GM10248 (cell line): ENCODE results near the gene TTC8.

Experiments
- CTCF ChIA-PET: fragments of 300-600 bp; sonication (Branson Sonifier 250); formaldehyde crosslinking; extraction: SDS; loops from one replicate; lab custom pipeline; 2021; ENCODE audit warnings: antibody characterized with exemption; lab: Yijun Ruan, JAX
- POLR2A ChIA-PET: fragments of 350-650 bp; sonication (Branson Sonifier 250); formaldehyde crosslinking; extraction: SDS; loops from one replicate; lab custom pipeline; 2020; ENCODE audit warnings: antibody characterized with exemption; lab: Yijun Ruan, JAX
- DNase-seq: peaks from one replicate; pipeline ENCODE4 v3.0.0; 2012; ENCODE audit errors: extremely low spot score
- TF ChIP-seq, protein P1 (sequence below): IDR thresholded peaks from 2 replicates; pipeline ENCODE4 v1.5.1; 2012; ENCODE audit warnings: mild to moderate bottlenecking, low read depth; ENCODE audit errors: extremely low read depth, missing control alignments, control extremely low read depth

The TTC8 gene

DNA sequence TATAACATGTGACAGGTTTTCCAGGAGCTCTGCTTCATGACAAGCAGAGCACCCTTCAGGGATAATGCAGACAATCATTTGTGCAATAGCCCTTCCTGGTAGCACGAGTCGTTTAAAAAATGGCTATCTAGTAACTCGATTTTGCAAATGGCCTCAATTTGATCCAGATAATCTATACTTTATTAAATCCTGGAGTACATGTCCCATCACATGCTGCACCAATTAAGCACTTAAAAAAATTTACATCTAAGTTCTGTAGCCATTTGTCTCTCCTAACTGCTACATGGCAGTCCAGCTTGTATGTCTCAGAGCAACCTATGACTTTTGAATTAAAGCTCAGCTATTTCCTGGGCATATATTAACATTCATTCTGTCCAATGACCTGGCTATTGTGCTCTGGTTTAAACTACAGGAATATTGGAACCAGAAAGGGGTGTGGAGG is 79.8 kb downstream of the TTC8 start:
- no peak for DNase-seq
- ChIA-PET POLR2A (no interaction called here), CTCF (interaction anchor here (1.6 kb wide), 1 partner anchor 15 kb away, joined by 4 read pairs; no protein-coding TSS in a partner anchor)
- TF ChIP-seq, protein P1, sequence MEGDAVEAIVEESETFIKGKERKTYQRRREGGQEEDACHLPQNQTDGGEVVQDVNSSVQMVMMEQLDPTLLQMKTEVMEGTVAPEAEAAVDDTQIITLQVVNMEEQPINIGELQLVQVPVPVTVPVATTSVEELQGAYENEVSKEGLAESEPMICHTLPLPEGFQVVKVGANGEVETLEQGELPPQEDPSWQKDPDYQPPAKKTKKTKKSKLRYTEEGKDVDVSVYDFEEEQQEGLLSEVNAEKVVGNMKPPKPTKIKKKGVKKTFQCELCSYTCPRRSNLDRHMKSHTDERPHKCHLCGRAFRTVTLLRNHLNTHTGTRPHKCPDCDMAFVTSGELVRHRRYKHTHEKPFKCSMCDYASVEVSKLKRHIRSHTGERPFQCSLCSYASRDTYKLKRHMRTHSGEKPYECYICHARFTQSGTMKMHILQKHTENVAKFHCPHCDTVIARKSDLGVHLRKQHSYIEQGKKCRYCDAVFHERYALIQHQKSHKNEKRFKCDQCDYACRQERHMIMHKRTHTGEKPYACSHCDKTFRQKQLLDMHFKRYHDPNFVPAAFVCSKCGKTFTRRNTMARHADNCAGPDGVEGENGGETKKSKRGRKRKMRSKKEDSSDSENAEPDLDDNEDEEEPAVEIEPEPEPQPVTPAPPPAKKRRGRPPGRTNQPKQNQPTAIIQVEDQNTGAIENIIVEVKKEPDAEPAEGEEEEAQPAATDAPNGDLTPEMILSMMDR, result no peak

DNA sequence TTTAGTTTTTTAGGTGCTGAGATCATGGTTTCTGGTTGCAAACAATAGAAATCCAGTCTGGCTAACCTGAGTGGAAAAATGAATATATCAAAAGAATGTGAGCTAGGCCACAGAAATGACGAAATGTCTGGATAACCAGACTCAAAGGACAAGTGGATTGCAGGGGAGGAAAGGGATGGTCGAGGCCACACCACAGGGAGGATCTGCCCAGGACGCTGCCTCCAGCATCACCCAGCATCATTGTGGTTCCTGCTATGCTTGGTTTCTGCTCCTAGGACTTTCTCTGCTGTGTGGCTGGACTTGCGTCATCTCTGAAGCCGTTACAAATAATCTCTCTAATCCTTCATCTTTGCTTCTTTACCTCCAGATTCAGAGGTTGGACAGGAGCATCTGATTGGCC is 80.4 kb downstream of the TTC8 start:
- ChIA-PET POLR2A (no interaction called here), CTCF (interaction anchor here (1.6 kb wide), 1 partner anchor 15 kb away, joined by 4 read pairs; no protein-coding TSS in a partner anchor)
- no peak for DNase-seq
- TF ChIP-seq, protein P1, result no peak

DNA sequence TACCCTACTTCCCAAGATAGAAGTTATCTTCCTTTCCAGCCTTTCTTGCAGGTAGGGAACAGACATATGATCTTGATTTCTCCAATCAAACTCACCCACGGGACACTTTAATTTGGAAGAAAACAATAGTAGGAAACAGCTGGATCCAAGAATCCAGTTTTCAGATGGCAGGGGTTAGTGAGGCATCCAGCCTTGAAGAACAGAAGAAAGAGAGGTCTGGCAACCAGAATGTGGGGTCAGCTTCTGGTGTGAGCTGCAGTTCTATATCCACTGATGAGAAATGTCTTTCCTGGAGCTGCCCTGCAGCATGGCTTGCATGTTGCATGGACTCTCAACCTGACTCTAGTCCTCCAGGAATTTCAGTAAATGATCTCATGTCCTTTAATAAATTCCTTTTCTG is 83.8 kb downstream of the TTC8 start:
- DNase-seq, result no peak
- ChIA-PET CTCF (interaction anchor here (2.2 kb wide), 1 partner anchor 9 kb away, joined by 7 read pairs; no protein-coding TSS in a partner anchor), POLR2A (no interaction called here)
- TF ChIP-seq, protein P1, result no peak

DNA sequence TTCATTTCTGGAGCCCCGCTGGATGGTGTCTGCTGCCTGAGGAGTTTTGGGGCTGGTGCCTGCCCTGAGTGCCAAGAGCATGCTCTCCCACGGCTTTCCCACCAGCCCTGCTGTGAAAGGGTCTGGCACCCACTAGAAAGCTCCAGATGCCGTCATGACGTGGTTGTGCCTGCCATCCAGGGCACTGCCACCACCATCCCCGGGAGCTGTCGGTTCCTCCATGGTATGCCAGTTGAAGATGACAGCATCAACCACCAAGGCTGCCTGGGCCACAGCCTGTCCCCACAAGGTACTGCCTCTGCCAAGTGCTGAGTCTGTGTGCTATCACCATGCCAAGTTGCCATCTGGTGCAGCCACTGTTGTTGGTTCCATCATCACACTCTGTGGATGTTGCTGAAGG is 85.9 kb downstream of the TTC8 start:
- TF ChIP-seq, protein P1, result no peak
- no peak for DNase-seq
- POLR2A ChIA-PET, result no interaction called here
- CTCF ChIA-PET, result no interaction called here

DNA sequence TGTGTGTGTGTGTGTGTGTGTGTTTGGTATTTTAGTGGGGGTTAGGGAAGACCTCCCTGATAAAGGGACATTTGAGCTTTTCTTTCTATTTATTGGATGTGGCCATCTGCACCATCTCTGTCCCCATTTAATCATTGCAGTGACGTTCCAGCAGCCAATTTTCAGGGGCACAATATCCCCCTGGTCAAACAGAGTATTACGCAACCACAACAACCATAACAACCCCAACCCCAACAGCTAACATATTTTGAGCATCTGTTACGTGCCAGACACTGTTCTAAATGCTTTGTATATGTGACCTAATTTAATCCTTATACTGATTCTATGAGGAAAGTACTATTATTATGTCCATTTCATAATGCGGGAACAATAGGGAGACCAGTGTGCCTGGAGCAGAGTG is 87.4 kb downstream of the TTC8 start:
- ChIA-PET CTCF (no interaction called here), POLR2A (no interaction called here)
- no peak for DNase-seq
- TF ChIP-seq, protein P1, result no peak

DNA sequence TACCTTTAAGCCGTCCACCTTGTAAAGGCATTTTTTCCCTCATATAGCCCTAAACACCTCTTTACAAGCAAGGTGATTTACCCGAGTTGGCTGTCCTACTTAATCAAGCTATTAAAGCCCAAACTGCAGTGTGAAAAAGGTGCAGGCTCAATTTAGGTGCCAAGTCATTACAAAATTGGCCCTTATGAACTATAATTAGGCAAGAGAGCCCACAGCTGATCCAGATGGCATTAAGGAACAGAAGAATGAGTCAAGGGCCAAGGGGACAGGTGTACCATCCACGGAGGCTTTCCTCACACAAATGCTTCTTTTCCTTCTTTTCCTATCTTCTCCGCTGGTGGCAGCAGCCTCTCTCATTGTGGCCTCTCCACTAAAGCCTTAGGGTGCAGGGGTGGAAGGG is 90.5 kb downstream of the TTC8 start:
- TF ChIP-seq, protein P1, result no peak
- POLR2A ChIA-PET, result no interaction called here
- no peak for DNase-seq
- CTCF ChIA-PET, result no interaction called here
